Measurements from ENCODE around the gene IFNLR1. TPM values are rescaled to one million over a fixed set of nuclear protein-coding genes. Genes with fewer than 3 reads are reported as not detected.

IFNLR1 gene
- polyA plus RNA-seq, 3 donors: not detected

DNA sequence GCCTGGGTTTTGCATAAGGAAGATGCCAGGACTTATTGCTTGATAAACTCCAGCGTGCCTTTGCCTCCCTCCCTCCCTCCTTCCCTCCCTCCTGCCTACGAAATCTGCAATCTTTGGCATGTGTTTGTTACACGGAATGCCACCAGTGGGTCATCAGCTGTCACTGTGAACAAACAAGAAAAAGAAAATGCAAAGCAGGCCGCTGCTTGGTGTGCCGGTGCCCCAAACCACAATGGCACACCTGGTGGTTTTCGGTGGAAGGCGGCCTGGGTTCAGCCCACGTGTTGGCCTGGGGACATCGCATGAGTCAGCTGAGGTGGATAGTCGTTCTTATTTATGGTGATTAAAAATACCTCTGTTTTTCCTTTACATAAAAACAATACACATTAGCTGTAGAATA is 16.3 kb upstream of the IFNLR1 start:
- peaks cover 6 to 10% (median 8%) of the 10 kb centered on the region in 3 donors for H3K27me3 Mint-ChIP-seq (ENCODE audit: low read depth in 3 of 3)
- H3K4me3 Mint-ChIP-seq: no peak overlapping the region
- no peak overlapping the region for H3K27ac ChIP-seq (ENCODE audit: low read depth in 1 of 2, low read length in 2 of 2)
- TF ChIP-seq, protein P1, sequence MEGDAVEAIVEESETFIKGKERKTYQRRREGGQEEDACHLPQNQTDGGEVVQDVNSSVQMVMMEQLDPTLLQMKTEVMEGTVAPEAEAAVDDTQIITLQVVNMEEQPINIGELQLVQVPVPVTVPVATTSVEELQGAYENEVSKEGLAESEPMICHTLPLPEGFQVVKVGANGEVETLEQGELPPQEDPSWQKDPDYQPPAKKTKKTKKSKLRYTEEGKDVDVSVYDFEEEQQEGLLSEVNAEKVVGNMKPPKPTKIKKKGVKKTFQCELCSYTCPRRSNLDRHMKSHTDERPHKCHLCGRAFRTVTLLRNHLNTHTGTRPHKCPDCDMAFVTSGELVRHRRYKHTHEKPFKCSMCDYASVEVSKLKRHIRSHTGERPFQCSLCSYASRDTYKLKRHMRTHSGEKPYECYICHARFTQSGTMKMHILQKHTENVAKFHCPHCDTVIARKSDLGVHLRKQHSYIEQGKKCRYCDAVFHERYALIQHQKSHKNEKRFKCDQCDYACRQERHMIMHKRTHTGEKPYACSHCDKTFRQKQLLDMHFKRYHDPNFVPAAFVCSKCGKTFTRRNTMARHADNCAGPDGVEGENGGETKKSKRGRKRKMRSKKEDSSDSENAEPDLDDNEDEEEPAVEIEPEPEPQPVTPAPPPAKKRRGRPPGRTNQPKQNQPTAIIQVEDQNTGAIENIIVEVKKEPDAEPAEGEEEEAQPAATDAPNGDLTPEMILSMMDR (IDR thresholded peaks at IDR 0.05): no peak
- H3K36me3 Mint-ChIP-seq: no peaks in the 10 kb centered on the region
- H3K79me2 ChIP-seq (ENCODE audit: insufficient read depth, low read length): no peaks in the 10 kb centered on the region
- intact Hi-C loops (cut with micrococcal nuclease): loop anchor here in 1 of 2 donors (2.0 kb wide), 1 partner anchor 187 kb away; no protein-coding TSS in a partner anchor
- DNase-seq: no peak
- no peak overlapping the region for H3K27ac Mint-ChIP-seq
- H3K4me2 ChIP-seq (replicated peaks; ENCODE audit: extremely low read depth, low read length, poor library complexity, severe bottlenecking): no peak overlapping the region
- H3K27me3 ChIP-seq (ENCODE audit: control insufficient read depth in 2 of 2, insufficient read depth in 2 of 2, low read length in 2 of 2): no peaks in the 10 kb centered on the region
- no peak overlapping the region for H3K9ac ChIP-seq (ENCODE audit: insufficient read depth, low read length, poor library complexity, severe bottlenecking)
- H3K4me1 Mint-ChIP-seq: peaks cover 4% of the 10 kb centered on the region
- WGBS (ENCODE audit: insufficient coverage): 76% methylated on average over 6 of the region's 10 CpGs
- peaks cover 5 to 7% of the 10 kb centered on the region in 2 donors for H3K4me1 ChIP-seq (ENCODE audit: control insufficient read depth in 1 of 2, insufficient read depth in 2 of 2, low read length in 2 of 2)
- H3K36me3 ChIP-seq (replicated peaks in 1 of 2; ENCODE audit: control insufficient read depth in 1 of 2, insufficient read depth in 2 of 2, low read length in 2 of 2): no peaks in the 10 kb centered on the region
- no peak overlapping the region for H3K4me3 ChIP-seq (replicated peaks in 1 of 3; ENCODE audit: low read depth in 2 of 3, low read length in 3 of 3)
- no peaks in the 10 kb centered on the region for H3K9me3 Mint-ChIP-seq
- no peaks in the 10 kb centered on the region for H4K20me1 ChIP-seq (ENCODE audit: insufficient read depth, low read length)
- no peak overlapping the region for H2AFZ ChIP-seq (ENCODE audit: insufficient read depth, low read depth, low read length, poor library complexity, severe bottlenecking)
- H3K9me3 ChIP-seq (replicated peaks in 1 of 2; ENCODE audit: control insufficient read depth in 1 of 2, insufficient read depth in 1 of 2, low read length in 2 of 2): no peaks in the 10 kb centered on the region

DNA sequence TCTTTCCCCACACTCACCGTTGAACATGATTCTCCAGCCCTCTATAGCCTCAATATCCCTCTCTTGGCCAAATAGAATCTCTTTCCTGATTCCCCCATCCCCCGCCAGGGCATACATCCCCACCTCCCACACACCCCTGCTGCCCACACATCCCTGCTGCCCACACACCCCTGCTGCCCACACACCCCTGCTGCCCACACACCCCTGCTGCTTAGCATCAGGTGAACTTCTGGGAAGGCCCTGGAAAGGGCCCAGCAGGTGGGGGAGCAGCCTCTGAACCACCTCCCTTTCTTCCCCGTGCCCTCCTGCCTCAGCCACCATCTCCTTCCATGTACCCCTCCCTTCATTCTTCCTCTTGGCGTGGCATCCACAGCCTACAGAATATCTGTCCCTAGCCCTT is 15.9 kb upstream of the IFNLR1 start:
- H3K79me2 ChIP-seq (ENCODE audit: insufficient read depth, low read length): no peaks in the 10 kb centered on the region
- no peaks in the 10 kb centered on the region for H3K36me3 Mint-ChIP-seq
- H3K27me3 Mint-ChIP-seq (ENCODE audit: low read depth in 3 of 3): peaks cover 6 to 10% (median 8%) of the 10 kb centered on the region in 3 donors
- no peaks in the 10 kb centered on the region for H3K9me3 Mint-ChIP-seq
- intact Hi-C loops (cut with micrococcal nuclease): loop anchor here in 1 of 2 donors (2.0 kb wide), 1 partner anchor 188 kb away; no protein-coding TSS in a partner anchor
- no peaks in the 10 kb centered on the region for H3K36me3 ChIP-seq (replicated peaks in 1 of 2; ENCODE audit: control insufficient read depth in 1 of 2, insufficient read depth in 2 of 2, low read length in 2 of 2)
- whole genome bisulfite sequencing (ENCODE audit: insufficient coverage): 82% methylated on average over 4 of the region's 4 CpGs
- no peaks in the 10 kb centered on the region for H4K20me1 ChIP-seq (ENCODE audit: insufficient read depth, low read length)
- no peak for DNase-seq
- no peaks in the 10 kb centered on the region for H3K27me3 ChIP-seq (ENCODE audit: control insufficient read depth in 2 of 2, insufficient read depth in 2 of 2, low read length in 2 of 2)
- no peak overlapping the region for H3K4me3 Mint-ChIP-seq
- TF ChIP-seq, protein P1 (IDR thresholded peaks at IDR 0.05): no peak
- no peaks in the 10 kb centered on the region for H3K9me3 ChIP-seq (replicated peaks in 1 of 2; ENCODE audit: control insufficient read depth in 1 of 2, insufficient read depth in 1 of 2, low read length in 2 of 2)
- H3K27ac ChIP-seq (ENCODE audit: low read depth in 1 of 2, low read length in 2 of 2): no peak overlapping the region
- H2AFZ ChIP-seq (ENCODE audit: insufficient read depth, low read depth, low read length, poor library complexity, severe bottlenecking): no peak overlapping the region
- no peak overlapping the region for H3K9ac ChIP-seq (ENCODE audit: insufficient read depth, low read length, poor library complexity, severe bottlenecking)
- no peak overlapping the region for H3K4me3 ChIP-seq (replicated peaks in 1 of 3; ENCODE audit: low read depth in 2 of 3, low read length in 3 of 3)
- peaks cover 8 to 10% of the 10 kb centered on the region in 2 donors for H3K4me1 ChIP-seq (ENCODE audit: control insufficient read depth in 1 of 2, insufficient read depth in 2 of 2, low read length in 2 of 2)
- peaks cover 7% of the 10 kb centered on the region for H3K4me1 Mint-ChIP-seq
- H3K27ac Mint-ChIP-seq: no peak overlapping the region
- H3K4me2 ChIP-seq (replicated peaks; ENCODE audit: extremely low read depth, low read length, poor library complexity, severe bottlenecking): no peak overlapping the region

All from CD14-positive monocyte (primary cell).